PC-3 (cell line): ENCODE results near the gene RBKS. TPM values are rescaled to one million over a fixed set of nuclear protein-coding genes. Genes with fewer than 3 reads are reported as not detected.

ENCODE experiments used
- ATAC-seq: fragments of 200-7000 bp; cut with Tn5 transposase; 2 replicates; pipeline ENCODE4 v1.9.1; 2020; ENCODE audit warnings: mild to moderate bottlenecking, moderate library complexity
- BruUV-seq: library from RNA; stranded (reverse); fragments of 400-500 nt; replicated peaks from 2 replicates; lab custom pipeline; 2021; lab: Mats Ljungman, UMichigan
- CTCF ChIA-PET: fragments of 300-600 bp; sonication (Branson Sonifier 250); formaldehyde crosslinking; loops from one replicate; lab custom pipeline; 2022; ENCODE audit warnings: antibody characterized with exemption; lab: Charles Lee
- POLR2A ChIA-PET: fragments of 300-600 bp; sonication (Branson Sonifier 250); formaldehyde crosslinking; loops from one replicate; lab custom pipeline; 2022; ENCODE audit warnings: antibody characterized with exemption; ENCODE audit not compliant: unreplicated experiment; lab: Charles Lee
- DNase-seq: peaks from one replicate; pipeline ENCODE4 v3.0.0-alpha.2; 2015
- H2AFZ ChIP-seq: fragments of 300-600 bp; sonication (generic); 2 replicates; pipeline ENCODE4 v1.6.0; 2016; ENCODE audit warnings: antibody characterized with exemption, low read length
- H3F3A ChIP-seq: fragments of 300-600 bp; sonication (generic); one replicate; pipeline ENCODE4 v1.6.0; 2017; ENCODE audit warnings: antibody characterized with exemption, low read length, control low read depth, mild to moderate bottlenecking; ENCODE audit not compliant: unreplicated experiment
- H3K27ac ChIP-seq: fragments of 300-600 bp; sonication (generic); 2 replicates; pipeline ENCODE4 v1.5.1; 2016; ENCODE audit warnings: mild to moderate bottlenecking, low read length
- H3K27me3 ChIP-seq: fragments of 300-600 bp; sonication (generic); 2 replicates; pipeline ENCODE4 v1.6.1; 2016; ENCODE audit warnings: low read length, mixed read lengths
- H3K36me3 ChIP-seq: fragments of 300-600 bp; sonication (generic); 2 replicates; pipeline ENCODE4 v1.6.1; 2016; ENCODE audit warnings: low read depth, mixed run types, low read length, mixed read lengths
- H3K4me1 ChIP-seq: fragments of 300-600 bp; sonication (generic); 2 replicates; pipeline ENCODE4 v1.5.1; 2016; ENCODE audit warnings: low read length; ENCODE audit not compliant: insufficient read depth
- H3K4me2 ChIP-seq: fragments of 300-600 bp; sonication (generic); 2 replicates; pipeline ENCODE4 v1.6.0; 2016; ENCODE audit warnings: low read length
- H3K4me3 ChIP-seq: fragments of 300-600 bp; sonication (generic); 2 replicates; pipeline ENCODE4 v1.5.1; 2016; ENCODE audit warnings: mild to moderate bottlenecking, low read length, mixed read lengths
- H3K79me2 ChIP-seq: fragments of 300-600 bp; sonication (generic); 2 replicates; pipeline ENCODE4 v1.6.1; 2017; ENCODE audit warnings: low read length, mixed read lengths
- H3K9ac ChIP-seq: fragments of 300-600 bp; sonication (generic); 2 replicates; pipeline ENCODE4 v1.6.0; 2016; ENCODE audit warnings: mild to moderate bottlenecking, low read length
- H3K9me2 ChIP-seq: fragments of 300-600 bp; sonication (generic); replicated peaks from 2 replicates; pipeline ENCODE4 v1.6.1; 2016; ENCODE audit warnings: mixed run types, low read length, mixed read lengths
- H3K9me3 ChIP-seq: fragments of 300-600 bp; sonication (generic); 2 replicates; pipeline ENCODE4 v1.6.1; 2016; ENCODE audit warnings: low read length, mixed read lengths
- H4K20me1 ChIP-seq: fragments of 300-600 bp; sonication (generic); 2 replicates; pipeline ENCODE4 v1.6.1; 2016; ENCODE audit warnings: low read length, mixed read lengths
- EZH2 ChIP-seq: fragments of 300-600 bp; sonication (generic); IDR thresholded peaks from one replicate; pipeline ENCODE4 v1.6.1; 2017; ENCODE audit warnings: antibody characterized with exemption, mild to moderate bottlenecking, low read length; ENCODE audit not compliant: unreplicated experiment
- EZH2phosphoT487 ChIP-seq: fragments of 300-600 bp; sonication (generic); IDR thresholded peaks from 2 replicates; pipeline ENCODE4 v1.6.1; 2018; ENCODE audit warnings: mild to moderate bottlenecking, antibody characterized with exemption, low read length, borderline replicate concordance
- intact Hi-C: fragments of 100-400 bp; cut with micrococcal nuclease; formaldehyde crosslinking; loops from 2 replicates; pipeline ENCODE4 v1.9.0; 2023
- total RNA-seq: library from RNA; depleted of rRNA; stranded (reverse); fragments of >200 nt; gene quantifications from 2 replicates; pipeline ENCODE4 v1.2.3, GENCODE V29; 2014
- TF ChIP-seq, protein P1 (sequence below): fragments of 300-600 bp; sonication (generic); conservative IDR thresholded peaks from 2 replicates; pipeline ENCODE4 v1.5.1; 2017; ENCODE audit warnings: antibody characterized with exemption, low read depth, mild to moderate bottlenecking, low read length

The RBKS gene
- total RNA-seq, 1 experiment from 2014 or later, result 1.8 TPM

DNA sequence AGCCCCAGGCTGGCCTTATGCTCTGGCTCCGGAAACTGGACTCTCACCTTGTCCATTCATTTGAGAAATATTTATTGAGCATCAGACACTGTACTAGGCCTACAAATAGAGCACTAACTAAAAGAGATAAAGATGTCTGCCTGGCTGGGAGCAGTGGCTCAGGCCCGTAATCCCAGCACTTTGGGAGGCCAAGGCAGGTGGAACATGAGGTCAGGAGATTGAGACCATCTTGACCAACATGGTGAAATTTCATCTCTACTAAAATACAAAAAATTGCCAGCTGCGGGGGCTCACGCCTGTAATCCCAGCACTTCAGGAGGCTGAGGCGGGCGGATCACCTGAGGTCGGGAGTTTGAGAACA is 126.3 kb downstream of the RBKS start:
- TF ChIP-seq EZH2, result no peak
- TF ChIP-seq EZH2phosphoT487, result no peak
- TF ChIP-seq, protein P1, sequence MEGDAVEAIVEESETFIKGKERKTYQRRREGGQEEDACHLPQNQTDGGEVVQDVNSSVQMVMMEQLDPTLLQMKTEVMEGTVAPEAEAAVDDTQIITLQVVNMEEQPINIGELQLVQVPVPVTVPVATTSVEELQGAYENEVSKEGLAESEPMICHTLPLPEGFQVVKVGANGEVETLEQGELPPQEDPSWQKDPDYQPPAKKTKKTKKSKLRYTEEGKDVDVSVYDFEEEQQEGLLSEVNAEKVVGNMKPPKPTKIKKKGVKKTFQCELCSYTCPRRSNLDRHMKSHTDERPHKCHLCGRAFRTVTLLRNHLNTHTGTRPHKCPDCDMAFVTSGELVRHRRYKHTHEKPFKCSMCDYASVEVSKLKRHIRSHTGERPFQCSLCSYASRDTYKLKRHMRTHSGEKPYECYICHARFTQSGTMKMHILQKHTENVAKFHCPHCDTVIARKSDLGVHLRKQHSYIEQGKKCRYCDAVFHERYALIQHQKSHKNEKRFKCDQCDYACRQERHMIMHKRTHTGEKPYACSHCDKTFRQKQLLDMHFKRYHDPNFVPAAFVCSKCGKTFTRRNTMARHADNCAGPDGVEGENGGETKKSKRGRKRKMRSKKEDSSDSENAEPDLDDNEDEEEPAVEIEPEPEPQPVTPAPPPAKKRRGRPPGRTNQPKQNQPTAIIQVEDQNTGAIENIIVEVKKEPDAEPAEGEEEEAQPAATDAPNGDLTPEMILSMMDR, result no peak
- Histone ChIP-seq H3K9me2 (no peaks in the 10 kb centered on the region), H4K20me1 (no peaks in the 10 kb centered on the region), H3K36me3 (no peaks in the 10 kb centered on the region), H3K79me2 (no peaks in the 10 kb centered on the region), H3K27ac (no peak overlapping the region), H3K27me3 (no peaks in the 10 kb centered on the region), H3K4me1 (peaks cover 22% of the 10 kb centered on the region), H2AFZ (no peak overlapping the region), H3K9ac (no peak overlapping the region), H3K4me3 (no peak overlapping the region), H3K4me2 (no peak overlapping the region), H3F3A (no peaks in the 10 kb centered on the region), H3K9me3 (no peaks in the 10 kb centered on the region)
- CTCF ChIA-PET, result no interaction called here
- intact Hi-C loops, result no loop called here
- no TSS peak for BruUV-seq
- POLR2A ChIA-PET, result no interaction called here
- no peak for ATAC-seq
- DNase-seq, result no peak

GRCh38 chr2:27762951-27763906 is 127.0 kb downstream of the RBKS start:
- Histone ChIP-seq H4K20me1 (no peaks in the 10 kb centered on the region), H2AFZ (no peak overlapping the region), H3K4me2 (no peak overlapping the region), H3K27ac (no peak overlapping the region), H3K79me2 (no peaks in the 10 kb centered on the region), H3K4me1 (peaks cover 22% of the 10 kb centered on the region), H3F3A (no peaks in the 10 kb centered on the region), H3K27me3 (no peaks in the 10 kb centered on the region), H3K4me3 (no peak overlapping the region), H3K36me3 (no peaks in the 10 kb centered on the region), H3K9me2 (no peaks in the 10 kb centered on the region), H3K9me3 (no peaks in the 10 kb centered on the region), H3K9ac (no peak overlapping the region)
- POLR2A ChIA-PET, result no interaction called here
- CTCF ChIA-PET, result no interaction called here
- intact Hi-C loops, result no loop called here
- TF ChIP-seq EZH2phosphoT487 (no peak), EZH2 (no peak)
- TF ChIP-seq, protein P1, result no peak
- no peak for DNase-seq
- no peak for ATAC-seq
- BruUV-seq, result no TSS peak
